Neutrophil (primary cell): Measurements from ENCODE around the gene VPS37C.

Source experiments
- H3K27ac ChIP-seq: fragments of 200-600 bp; sonication (generic); 2 replicates; pipeline ENCODE4 v1.5.1; 2016; ENCODE audit warnings: mild to moderate bottlenecking, moderate library complexity
- H3K27me3 ChIP-seq: fragments of 200-600 bp; sonication (generic); 2 replicates; pipeline ENCODE4 v1.6.0; 2016; ENCODE audit warnings: mild to moderate bottlenecking
- H3K36me3 ChIP-seq: fragments of 200-600 bp; sonication (generic); 2 replicates; pipeline ENCODE4 v1.5.1; 2017
- H3K4me1 ChIP-seq, 2 experiments: fragments of 200-600 bp in 1 of 2; sonication (generic) in 1 of 2; 1 replicate in 1 of 2; 2 replicates in 1 of 2; pipeline versions ENCODE4 v1.5.1 to v1.6.1; 2013 to 2016; ENCODE audit warnings: low read depth in 1 of 2, low read length in 1 of 2, mild to moderate bottlenecking in 1 of 2, moderate library complexity in 1 of 2; ENCODE audit not compliant: control insufficient read depth in 1 of 2, insufficient read depth in 1 of 2
- H3K4me3 ChIP-seq, 2 experiments: fragments of 200-600 bp in 1 of 2; sonication (generic) in 1 of 2; 1 replicate in 1 of 2; 2 replicates in 1 of 2; pipeline ENCODE4 v1.5.1; 2013 to 2016; ENCODE audit warnings: low read depth in 1 of 2, low read length in 1 of 2, mild to moderate bottlenecking in 1 of 2, moderate library complexity in 1 of 2
- H3K9me3 ChIP-seq: fragments of 200-600 bp; sonication (generic); 2 replicates; pipeline ENCODE4 v1.5.1; 2016
- CTCF ChIP-seq: fragments of 200-600 bp; sonication (generic); IDR thresholded peaks from 2 replicates; pipeline ENCODE4 v1.5.1; 2016; ENCODE audit warnings: antibody characterized with exemption

The VPS37C gene

DNA sequence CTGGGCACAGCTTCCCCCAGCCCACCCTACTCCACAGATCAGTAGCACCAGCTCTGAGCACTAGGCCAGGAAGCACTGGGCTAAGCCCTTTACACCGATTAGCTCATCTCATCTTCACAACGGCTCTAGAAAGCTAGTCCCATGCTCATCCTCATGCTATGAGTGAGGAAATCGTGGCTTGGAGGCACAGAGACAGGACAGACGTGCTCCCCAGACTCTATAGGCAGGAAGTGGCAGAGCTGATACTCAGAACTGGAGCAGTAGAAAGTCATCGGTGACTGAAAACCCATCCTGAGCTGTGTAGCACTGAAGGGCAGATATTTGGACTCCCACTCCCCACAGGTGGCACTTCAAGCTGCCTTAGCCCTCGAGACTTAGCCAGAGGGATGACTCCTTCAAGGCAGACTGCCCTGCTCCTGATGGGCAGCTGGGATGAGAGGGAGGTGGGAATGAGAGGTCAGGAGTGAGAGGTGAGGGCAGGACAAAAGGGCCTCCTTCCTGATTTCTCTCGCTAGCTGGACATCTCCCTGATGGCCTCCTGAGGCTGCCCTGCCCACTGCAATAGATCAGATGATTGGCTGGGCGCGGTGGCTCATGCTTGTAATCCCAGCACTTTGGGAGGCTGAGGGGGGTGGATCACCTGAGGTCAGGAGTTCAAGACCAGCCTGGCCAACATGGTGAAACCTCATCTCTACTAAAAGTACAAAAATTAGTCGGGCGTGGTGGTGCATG, 49.3 kb downstream of the VPS37C start:
- Histone ChIP-seq H3K4me1 (no peaks in the 10 kb centered on the region), H3K36me3 (no peaks in the 10 kb centered on the region), H3K27ac (no peak overlapping the region), H3K27me3 (no peaks in the 10 kb centered on the region), H3K9me3 (no peaks in the 10 kb centered on the region), H3K4me3 (no peak overlapping the region)
- no peak for TF ChIP-seq CTCF

GRCh38 chr11:61111050-61111435, 50.2 kb downstream of the VPS37C start:
- Histone ChIP-seq H3K27me3 (no peaks in the 10 kb centered on the region), H3K4me1 (no peaks in the 10 kb centered on the region), H3K36me3 (no peaks in the 10 kb centered on the region), H3K9me3 (no peaks in the 10 kb centered on the region), H3K4me3 (no peak overlapping the region), H3K27ac (no peak overlapping the region)
- no peak for TF ChIP-seq CTCF

- Histone ChIP-seq H3K27ac (no peak overlapping the region), H3K4me3 (no peak overlapping the region), H3K27me3 (no peaks in the 10 kb centered on the region), H3K9me3 (no peaks in the 10 kb centered on the region), H3K4me1 (no peaks in the 10 kb centered on the region), H3K36me3 (no peaks in the 10 kb centered on the region)
- no peak for TF ChIP-seq CTCF
These were observed 50.8 kb downstream of the VPS37C start for GRCh38 chr11:61110255-61111049.

DNA sequence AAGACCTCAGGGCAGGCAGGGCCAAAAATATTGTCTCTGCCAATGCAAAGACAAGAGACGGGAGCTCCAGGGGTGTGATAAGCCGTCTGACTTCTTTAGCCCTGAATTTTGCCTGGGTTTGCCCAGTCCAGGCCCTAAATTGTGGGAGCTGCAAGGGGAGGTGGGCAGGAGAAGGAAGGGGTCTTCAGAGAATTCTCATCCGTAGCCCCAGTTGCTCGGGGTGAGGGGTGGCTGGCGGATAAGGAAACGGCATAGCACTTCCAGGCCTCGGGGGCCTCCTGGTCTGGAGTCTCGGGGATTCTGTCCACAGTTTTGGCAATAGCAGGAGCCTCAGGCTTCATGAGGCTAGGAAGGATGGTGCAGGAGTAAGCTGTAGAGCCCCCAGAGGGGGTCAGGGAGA, 51.6 kb downstream of the VPS37C start:
- H3K27ac ChIP-seq = no peak overlapping the region

More for the DNA sequence above, 51.6 kb downstream of the VPS37C start:
- Histone ChIP-seq H3K4me3 (no peak overlapping the region), H3K36me3 (no peaks in the 10 kb centered on the region), H3K9me3 (no peaks in the 10 kb centered on the region), H3K27me3 (no peaks in the 10 kb centered on the region), H3K4me1 (no peaks in the 10 kb centered on the region)
- no peak for TF ChIP-seq CTCF
